Transverse colon (tissue), 4 donors: ENCODE data around the gene COG5. TPM values are rescaled to one million over a fixed set of nuclear protein-coding genes. Genes with fewer than 3 reads are reported as not detected.

ENCODE experiments used
- DNase-seq: peaks from one replicate; pipeline ENCODE4 v3.0.0-alpha.2; 2019
- H3K27ac ChIP-seq, 4 donors: fragments of 200-600 bp; sonication (generic); 2 replicates each; pipeline ENCODE4 v1.5.1; 2016 to 2018; ENCODE audit warnings: inconsistent platforms in 4 of 4
- H3K27me3 ChIP-seq: fragments of 200-600 bp; sonication (generic); 2 replicates; pipeline ENCODE4 v1.5.1; 2017; ENCODE audit warnings: inconsistent platforms
- H3K36me3 ChIP-seq, 4 donors: fragments of 200-600 bp; sonication (generic); 2 replicates each; pipeline ENCODE4 v1.5.1; 2017 to 2019; ENCODE audit warnings: inconsistent platforms in 4 of 4
- H3K4me1 ChIP-seq, 4 donors: fragments of 200-600 bp; sonication (generic); 2 replicates each; pipeline ENCODE4 v1.5.1; 2017 to 2020; ENCODE audit warnings: inconsistent platforms in 4 of 4
- H3K4me3 ChIP-seq, 4 donors: fragments of 200-600 bp; sonication (generic); 1 replicate in 1 of 4; 2 replicates in 3 of 4; pipeline versions ENCODE4 v1.5.1 to v1.6.1; 2017 to 2019; ENCODE audit warnings: inconsistent platforms in 4 of 4
- H3K9me3 ChIP-seq, 2 donors: fragments of 200-600 bp; sonication (generic); 2 replicates each; pipeline ENCODE4 v1.5.1; 2017 to 2019; ENCODE audit warnings: inconsistent platforms in 2 of 2
- CTCF ChIP-seq, 5 experiments: fragments of 200-600 bp in 3 of 5; fragments of 450-650 bp in 2 of 5; sonication (generic) in 3 of 5; IDR thresholded peaks; 1 replicate in 2 of 5; 2 replicates in 3 of 5; pipeline ENCODE4 v1.5.1; 2016 to 2017; ENCODE audit warnings: antibody characterized with exemption in 5 of 5, inconsistent platforms in 3 of 5, mild to moderate bottlenecking in 2 of 5, moderate library complexity in 1 of 5
- EP300 ChIP-seq: sonication (generic); formaldehyde crosslinking; IDR thresholded peaks from one replicate; pipeline ENCODE4 v1.6.1; 2017; ENCODE audit warnings: antibody characterized with exemption, low read depth
- POLR2A ChIP-seq: fragments of 450-650 bp; IDR thresholded peaks from one replicate; pipeline ENCODE4 v1.6.1; 2016; ENCODE audit warnings: antibody characterized with exemption, mild to moderate bottlenecking, moderate library complexity
- POLR2AphosphoS5 ChIP-seq, 3 donors: sonication (generic); formaldehyde crosslinking; IDR thresholded peaks; one replicate each; pipeline ENCODE4 v1.6.1; 2016; ENCODE audit warnings: antibody characterized with exemption in 3 of 3
- WGBS, 2 donors: methylation state at CpG; one replicate each; pipeline ENCODE4 v1.1.5; 2018; ENCODE audit warnings: low coverage in 1 of 2; 5-methylcytosine and 5-hydroxymethylcytosine counted together
- in situ Hi-C, 4 donors: fragments of 200-750 bp; cut with MboI; loops; one replicate each; pipeline versions ENCODE4 v1.15.0 to v1.15.1; 2017; ENCODE audit warnings: low sequenced_read_pairs in 3 of 4, low pct_ligation_motif_present in 1 of 4, low pct_unique_long_range_greater_than_20kb in 1 of 4
- intact Hi-C: fragments of 100-400 bp; cut with DNase I; formaldehyde crosslinking; loops from one replicate; pipeline ENCODE4 v1.15.1; 2023; ENCODE audit warnings: low total_unique reads
- total RNA-seq, 4 donors: library from RNA; depleted of rRNA; stranded (reverse); fragments of >200 nt; gene quantifications; one replicate each; pipeline ENCODE4 v1.1.0, GENCODE V29; 2016

COG5 gene
- total RNA-seq, 4 donors from 2014 or later, result 15.7 to 48.2 (median 35.7) TPM

- H3K9me3 ChIP-seq, result no peaks in the 10 kb centered on the region
- H3K27ac ChIP-seq, result no peak overlapping the region
- no peak for DNase-seq
- intact Hi-C loops (no loop called here), in situ Hi-C loops (no loop called here)
- no peaks in the 10 kb centered on the region for H3K27me3 ChIP-seq
- TF ChIP-seq POLR2AphosphoS5 (IDR thresholded peaks at IDR 0.05) (no peak), EP300 (no peak), POLR2A (no peak), CTCF (IDR thresholded peaks at IDR 0.05) (no peak)
- WGBS, 2 donors, result 74 to 75% methylated on average over 7 to 8 of the region's 8 CpGs
- no peaks in the 10 kb centered on the region for H3K4me1 ChIP-seq
- H3K4me3 ChIP-seq, result no peak overlapping the region
- H3K36me3 ChIP-seq, result no peaks in the 10 kb centered on the region
Measured at GRCh38 chr7:107390916-107391315, 172.8 kb downstream of the COG5 start.

- no peak overlapping the region for H3K27ac ChIP-seq
- H3K4me3 ChIP-seq, result no peak overlapping the region
- H3K9me3 ChIP-seq, result no peaks in the 10 kb centered on the region
- intact Hi-C loops, result no loop called here
- TF ChIP-seq POLR2A, result no peak
- H3K4me1 ChIP-seq, result no peaks in the 10 kb centered on the region
- H3K36me3 ChIP-seq, result no peaks in the 10 kb centered on the region
- no peak for DNase-seq
- in situ Hi-C loops, result no loop called here
- no peaks in the 10 kb centered on the region for H3K27me3 ChIP-seq
- WGBS, 2 donors, result 96 to 97% methylated on average over 4 to 8 of the region's 8 CpGs
Measured at GRCh38 chr7:107388604-107389003, 175.1 kb downstream of the COG5 start.

GRCh38 chr7:107387573-107388219 lies 176.0 kb downstream of the COG5 start:
- no peak for DNase-seq
- no peak for TF ChIP-seq POLR2A
- no peak for TF ChIP-seq CTCF (IDR thresholded peaks at IDR 0.05)
- TF ChIP-seq POLR2AphosphoS5 (IDR thresholded peaks at IDR 0.05), result no peak
- TF ChIP-seq EP300, result no peak
- H3K4me3 ChIP-seq, result no peak overlapping the region
- in situ Hi-C loops, result no loop called here
- no peaks in the 10 kb centered on the region for H3K4me1 ChIP-seq
- no peak overlapping the region for H3K27ac ChIP-seq
- H3K27me3 ChIP-seq, result no peaks in the 10 kb centered on the region
- intact Hi-C loops, result no loop called here
- WGBS, 2 donors, result 74 to 100% methylated on average over 2 to 6 of the region's 6 CpGs
- H3K36me3 ChIP-seq, result no peaks in the 10 kb centered on the region
- H3K9me3 ChIP-seq, result no peaks in the 10 kb centered on the region

GRCh38 chr7:107387128-107387527 lies 176.6 kb downstream of the COG5 start:
- DNase-seq, result no peak
- Histone ChIP-seq H3K4me1 (no peaks in the 10 kb centered on the region), H3K4me3 (no peak overlapping the region), H3K36me3 (no peaks in the 10 kb centered on the region), H3K27ac (no peak overlapping the region), H3K27me3 (no peaks in the 10 kb centered on the region), H3K9me3 (no peaks in the 10 kb centered on the region)
- TF ChIP-seq POLR2AphosphoS5 (IDR thresholded peaks at IDR 0.05) (no peak), EP300 (no peak), CTCF (IDR thresholded peaks at IDR 0.05) (no peak), POLR2A (no peak)
- intact Hi-C loops, result no loop called here
- 51 to 79% methylated on average over 3 to 6 of the region's 6 CpGs for WGBS, 2 donors
- in situ Hi-C loops, result no loop called here

GRCh38 chr7:107386548-107387102 lies 177.1 kb downstream of the COG5 start:
- Histone ChIP-seq H3K27ac (no peak overlapping the region), H3K4me1 (no peaks in the 10 kb centered on the region), H3K36me3 (no peaks in the 10 kb centered on the region), H3K27me3 (no peaks in the 10 kb centered on the region), H3K4me3 (no peak overlapping the region), H3K9me3 (no peaks in the 10 kb centered on the region)
- in situ Hi-C loops, result no loop called here
- no peak for DNase-seq
- no peak for TF ChIP-seq CTCF (IDR thresholded peaks at IDR 0.05)
- no peak for TF ChIP-seq POLR2A
- no peak for TF ChIP-seq POLR2AphosphoS5 (IDR thresholded peaks at IDR 0.05)
- no peak for TF ChIP-seq EP300
- WGBS, 2 donors, result 62 to 63% methylated on average over 4 of the region's 4 CpGs
- intact Hi-C loops, result no loop called here
